ENCODE results near the gene MAGI1.

MAGI1 gene

DNA sequence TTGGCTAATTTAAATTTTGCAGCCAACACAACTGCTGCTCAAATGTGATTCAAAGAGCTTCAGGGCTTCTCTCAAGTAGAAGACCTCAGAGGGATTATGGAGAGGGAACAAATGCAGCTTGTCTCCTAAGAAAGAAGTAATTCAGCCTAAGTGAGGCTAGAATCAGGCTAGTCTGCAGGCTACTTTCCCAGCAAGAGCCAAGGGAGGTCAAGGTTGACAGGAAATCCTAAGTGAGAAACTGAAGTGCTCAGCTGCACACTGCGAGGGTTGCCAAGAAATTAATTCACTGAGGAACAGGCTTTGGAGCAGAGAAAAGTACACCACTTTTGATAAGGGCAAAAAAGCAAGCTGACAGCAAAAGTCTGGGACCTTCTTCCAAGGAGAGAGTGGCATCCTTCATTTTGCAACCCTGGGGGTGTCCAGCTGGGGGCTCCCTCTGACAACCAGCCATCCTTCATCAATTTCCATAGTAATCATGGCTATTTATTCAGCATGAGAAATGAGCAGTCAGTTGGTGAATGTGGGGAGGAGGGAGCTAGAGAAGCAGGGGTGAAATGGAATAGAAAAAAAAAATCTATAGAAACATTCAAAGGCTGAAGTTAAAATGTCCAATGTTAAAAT is 704.6 kb downstream of the MAGI1 start:
- no peak overlapping the region for H3K4me3 ChIP-seq (ENCODE audit: low read length)
- no peak for DNase-seq (ENCODE audit: low read depth, low spot score)

DNA sequence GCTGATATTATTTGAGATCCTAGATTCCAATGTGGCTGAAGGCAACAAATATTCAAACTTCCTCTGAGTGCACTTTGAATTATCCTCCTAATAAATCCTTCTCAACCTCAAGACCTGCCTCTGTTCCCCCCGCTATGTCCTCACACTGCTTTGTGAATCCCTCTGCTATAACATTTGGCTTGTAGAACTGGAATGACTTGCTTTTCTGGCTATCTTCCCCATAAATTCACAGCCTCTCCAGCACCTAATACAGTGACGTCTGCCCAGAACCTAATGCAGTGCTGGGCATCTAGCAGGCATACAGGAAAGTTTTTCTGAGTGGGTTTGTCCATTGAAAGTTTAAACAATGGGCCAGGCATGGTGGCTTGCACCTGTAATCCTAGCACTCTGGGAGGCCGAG is 707.0 kb downstream of the MAGI1 start:
- H3K4me3 ChIP-seq (ENCODE audit: low read length) = no peak overlapping the region
- no peak for DNase-seq (ENCODE audit: low read depth, low spot score)

GRCh38 chr3:65330072-65330471 is 708.6 kb downstream of the MAGI1 start:
- DNase-seq (ENCODE audit: low read depth, low spot score) = no peak
- no peak overlapping the region for H3K4me3 ChIP-seq (ENCODE audit: low read length)

DNA sequence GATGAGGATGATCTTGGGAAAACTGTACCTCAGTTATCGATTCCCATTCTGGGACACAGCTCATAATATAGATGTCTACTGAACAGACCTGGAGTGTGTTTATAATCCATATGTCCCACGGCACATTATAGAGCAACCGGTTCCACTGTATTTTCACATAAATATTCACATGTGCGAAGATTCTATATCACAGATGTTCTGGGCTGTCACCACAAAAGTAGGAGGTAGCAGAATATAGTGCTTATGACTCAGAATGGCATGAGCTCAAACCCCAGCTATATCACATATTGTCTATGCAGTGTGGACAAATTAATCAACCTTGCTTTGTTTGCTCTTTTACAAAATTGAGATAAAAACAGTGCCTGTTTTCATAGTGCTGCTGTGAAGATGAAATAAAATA is 710.6 kb downstream of the MAGI1 start:
- DNase-seq (ENCODE audit: low read depth, low spot score) = no peak
- no peak overlapping the region for H3K4me3 ChIP-seq (ENCODE audit: low read length)

- no peak for DNase-seq (ENCODE audit: low read depth, low spot score)
- H3K4me3 ChIP-seq (ENCODE audit: low read length) = no peak overlapping the region
Measured at GRCh38 chr3:65326574-65326973, 712.1 kb downstream of the MAGI1 start.

DNA sequence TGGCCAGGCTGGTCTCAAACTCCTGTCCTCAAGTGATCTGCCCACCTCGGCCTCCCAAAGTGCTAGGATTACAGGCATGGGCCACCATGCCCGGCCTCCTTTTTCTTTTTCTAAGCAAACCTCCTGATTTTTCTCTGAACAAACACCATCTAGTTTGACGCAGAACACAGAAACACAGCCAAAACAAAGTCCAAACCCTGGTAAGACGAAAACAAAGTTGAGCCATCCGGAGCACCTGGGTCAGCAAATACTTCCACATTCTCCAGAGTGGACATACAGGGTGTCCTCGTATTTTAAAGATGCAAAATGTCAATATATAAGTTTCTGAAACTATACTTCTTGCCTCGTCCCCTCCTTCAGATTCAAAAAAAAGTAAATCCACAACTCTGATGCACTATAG is 715.8 kb downstream of the MAGI1 start:
- DNase-seq (ENCODE audit: low read depth, low spot score) = no peak
- no peak overlapping the region for H3K4me3 ChIP-seq (ENCODE audit: low read length)

GRCh38 chr3:65318231-65318630 is 720.5 kb downstream of the MAGI1 start:
- DNase-seq (ENCODE audit: low read depth, low spot score) = no peak
- no peak overlapping the region for H3K4me3 ChIP-seq (ENCODE audit: low read length)

DNA sequence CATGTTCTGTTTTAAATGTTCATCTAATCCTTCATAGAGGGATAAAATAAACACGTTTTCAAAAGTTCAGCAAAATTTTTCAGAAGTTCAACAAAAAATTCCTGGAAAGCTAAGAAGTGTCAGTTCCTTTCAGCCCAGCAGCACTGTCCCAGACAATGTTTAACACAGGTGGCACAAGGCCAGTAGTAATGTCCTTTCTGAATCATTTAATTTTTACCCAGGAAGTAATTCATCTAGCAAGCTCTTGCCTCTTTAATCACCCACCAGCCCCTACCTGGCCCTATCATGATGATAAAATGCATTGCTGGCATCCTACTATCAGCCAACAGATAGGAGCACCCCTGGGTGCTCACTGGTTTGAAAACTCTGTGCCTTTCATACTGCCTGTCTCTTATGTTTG is 723.8 kb downstream of the MAGI1 start:
- no peak for DNase-seq (ENCODE audit: low read depth, low spot score)
- no peak overlapping the region for H3K4me3 ChIP-seq (ENCODE audit: low read length)

DNA sequence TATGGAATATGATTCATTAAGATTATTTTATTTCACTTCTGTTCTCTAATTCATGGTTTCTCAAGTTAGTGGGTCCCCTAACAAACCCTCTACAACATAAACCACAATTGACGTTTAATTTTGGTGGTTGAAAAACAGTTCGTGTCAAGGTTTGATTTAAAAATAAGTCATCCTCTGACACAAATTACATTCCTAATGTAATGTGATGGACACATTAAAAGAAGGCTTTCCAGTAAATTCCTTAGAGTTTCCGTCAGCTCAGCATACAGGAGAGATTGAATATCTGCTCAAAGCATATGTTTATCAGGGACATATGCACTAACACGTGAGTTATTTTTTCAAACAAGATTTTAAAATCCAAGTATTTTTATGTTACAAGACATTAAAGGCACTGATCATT is 724.4 kb downstream of the MAGI1 start:
- no peak for DNase-seq (ENCODE audit: low read depth, low spot score)
- H3K4me3 ChIP-seq (ENCODE audit: low read length) = no peak overlapping the region

DNA sequence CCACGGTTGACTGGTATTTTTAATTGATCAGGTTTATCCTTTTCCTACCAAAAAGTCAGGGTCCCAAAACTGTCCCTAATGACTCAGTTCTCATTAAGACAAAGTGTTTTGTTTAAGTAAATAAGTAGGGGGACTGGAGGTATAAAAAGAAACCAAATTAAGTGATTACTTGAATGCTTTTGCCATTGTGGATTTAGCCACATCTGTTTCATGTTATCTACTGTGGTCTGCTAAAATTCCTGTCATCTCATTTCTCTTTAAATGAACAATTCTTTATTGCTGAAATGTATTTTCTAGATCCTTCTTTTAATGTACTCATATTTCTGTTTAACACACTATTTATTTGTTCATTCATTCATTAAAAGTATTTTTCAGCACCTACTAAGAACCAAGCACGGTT is 725.1 kb downstream of the MAGI1 start:
- DNase-seq (ENCODE audit: low read depth, low spot score) = no peak
- H3K4me3 ChIP-seq (ENCODE audit: low read length) = no peak overlapping the region

DNA sequence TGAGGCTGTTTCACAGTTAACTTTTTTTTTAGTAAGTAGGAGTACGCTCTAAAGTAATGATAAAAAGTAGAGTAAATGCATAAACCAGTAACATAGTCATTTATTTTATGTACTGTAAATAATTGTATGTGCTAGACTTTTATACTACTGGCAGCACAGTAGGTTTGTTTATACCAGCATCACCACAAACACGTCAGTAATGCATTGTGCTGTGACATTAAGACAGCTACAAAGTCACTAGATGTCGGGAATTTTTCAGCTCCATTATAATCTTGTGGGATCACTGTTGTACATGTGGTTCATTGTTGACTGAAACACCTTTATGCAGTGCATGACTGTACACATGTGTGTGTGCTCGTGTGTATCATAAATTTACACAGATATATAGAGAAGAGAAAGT is 732.9 kb downstream of the MAGI1 start:
- no peak overlapping the region for H3K4me3 ChIP-seq (ENCODE audit: low read length)
- no peak for DNase-seq (ENCODE audit: low read depth, low spot score)

Data from Jurkat, Clone E6-1 (cell line).